K562 (cell line): ENCODE results near the gene FBXO11. TPM values are rescaled to one million over a fixed set of nuclear protein-coding genes. Genes with fewer than 3 reads are reported as not detected.

Experiments
- CHD7 ChIP-seq: fragments of 200-600 bp; sonication (generic); IDR thresholded peaks from one replicate; pipeline ENCODE4 v1.6.1; 2012; ENCODE audit warnings: mild to moderate bottlenecking, low read depth, low read length, inconsistent platforms
- polyA plus RNA-seq, 8 experiments: library from polyadenylated mRNA; depleted of rRNA in 4 of 8; stranded (reverse) in 5 of 8; unstranded in 3 of 8; fragments of >200 nt; fragmentation: Nextera tagmentation in 2 of 8; fragmentation: Illumina TruSeq in 1 of 8; extraction: Ambion mirVana in 2 of 8; extraction: Trizol in 1 of 8; gene quantifications; 2 replicates each; pipeline versions ENCODE4 v1.2.1 to v1.2.3, GENCODE V29; 2011 to 2014; ENCODE audit warnings: inconsistent platforms in 1 of 8, missing spikeins in 1 of 8
- total RNA-seq, 7 experiments: library from RNA; depleted of rRNA in 6 of 7; stranded (reverse); fragments of >200 nt in 6 of 7; fragmentation: Illumina TruSeq in 2 of 7; extraction: Trizol in 2 of 7; gene quantifications; 2 replicates each; pipeline versions ENCODE4 v1.2.1 to v1.2.3, GENCODE V29; 2011 to 2021; ENCODE audit warnings: low replicate concordance in 1 of 7

FBXO11 gene
- total and polyA plus RNA-seq, 9 of the 15 experiments (the other 6 are each of a cell fraction or from before 2014, with no cell fraction given) = 8.8 to 44.5 (median 24.1) TPM

GRCh38 chr2:47903781-47904490, 2.4 kb downstream of the FBXO11 start (continued):
- TF ChIP-seq CHD7 = no peak
